HCT116 (cell line): Measurements from ENCODE around the gene IRF3. TPM values are rescaled to one million over a fixed set of nuclear protein-coding genes. Genes with fewer than 3 reads are reported as not detected.

ENCODE experiments used
- ATAC-seq: fragments of 200-7000 bp; cut with Tn5 transposase; 2 replicates; pipeline ENCODE4 v1.9.1; 2020; ENCODE audit warnings: mild to moderate bottlenecking, moderate library complexity
- BruUV-seq: library from RNA; stranded (reverse); fragments of 400-500 nt; replicated peaks from 2 replicates; lab custom pipeline; 2021; lab: Mats Ljungman, UMichigan
- CTCF ChIA-PET: fragments of 300-600 bp; sonication (Branson Sonifier 250); formaldehyde crosslinking; loops from one replicate; lab custom pipeline; 2021; ENCODE audit warnings: antibody characterized with exemption; lab: Charles Lee
- POLR2A ChIA-PET: fragments of 300-600, 350-600 bp; sonication (Branson Sonifier 250); formaldehyde crosslinking; loops from one replicate; lab custom pipeline; 2021; ENCODE audit warnings: antibody characterized with exemption; lab: Charles Lee
- RAD21 ChIA-PET, 2 experiments: fragments of 300-600 bp; sonication (Branson Sonifier 250); formaldehyde crosslinking; loops; one replicate each; lab custom pipeline; 2023; ENCODE audit warnings: low total read pairs in 2 of 2; ENCODE audit not compliant: uncharacterized antibody in 2 of 2, unreplicated experiment in 2 of 2, low non-redundant PET in 1 of 2; lab: Charles Lee
- DNase-seq: peaks from one replicate; pipeline ENCODE4 v3.0.0-alpha.2; 2010; ENCODE audit warnings: low read depth, low spot score
- H2AFZ ChIP-seq: fragments of 200-600 bp; shearing (Covaris generic), sonication (generic); 2 replicates; pipeline ENCODE4 v1.6.1; 2017; ENCODE audit warnings: low read depth, mixed run types, mixed read lengths, antibody characterized with exemption, low read length; ENCODE audit not compliant: poor library complexity, severe bottlenecking
- H3K27ac ChIP-seq: 2 replicates; pipeline ENCODE4 v1.5.1; 2012; ENCODE audit warnings: low read depth, low read length
- H3K27me3 ChIP-seq: fragments of 200-600 bp; sonication (generic); 2 replicates; pipeline ENCODE4 v1.6.1; 2016; ENCODE audit warnings: mixed run types, low read length, mixed read lengths; ENCODE audit not compliant: insufficient read depth
- H3K36me3 ChIP-seq, 2 experiments: fragments of 200-500 bp in 1 of 2; fragments of 200-600 bp in 1 of 2; sonication (Bioruptor generic) in 1 of 2; sonication (generic) in 1 of 2; 2 replicates each; pipeline versions ENCODE4 v1.5.1 to v1.6.1; 2014 to 2016; ENCODE audit warnings: low read length in 2 of 2, inconsistent platforms in 1 of 2, mixed read lengths in 1 of 2, mixed run types in 1 of 2; ENCODE audit not compliant: insufficient read depth in 2 of 2, control insufficient read depth in 1 of 2
- H3K4me1 ChIP-seq, 2 experiments: fragments of 200-600 bp in 1 of 2; sonication (generic) in 1 of 2; 2 replicates each; pipeline versions ENCODE4 v1.5.1 to v1.6.1; 2012 to 2017; ENCODE audit warnings: low read length in 2 of 2, inconsistent platforms in 1 of 2, mild to moderate bottlenecking in 1 of 2, mixed read lengths in 1 of 2, mixed run types in 1 of 2, moderate library complexity in 1 of 2; ENCODE audit not compliant: insufficient read depth in 2 of 2, control insufficient read depth in 1 of 2
- H3K4me2 ChIP-seq: fragments of 200-600 bp; sonication (generic); 2 replicates; pipeline ENCODE4 v1.6.1; 2017; ENCODE audit warnings: mixed run types, low read length, mixed read lengths
- H3K4me3 ChIP-seq, 2 experiments: fragments of 200-600 bp in 1 of 2; sonication (generic) in 1 of 2; replicated peaks in 1 of 2; 2 replicates each; pipeline ENCODE4 v1.5.1; 2011 to 2016; ENCODE audit warnings: low read length in 2 of 2, control low read depth in 1 of 2, low read depth in 1 of 2, mild to moderate bottlenecking in 1 of 2, mixed read lengths in 1 of 2, mixed run types in 1 of 2
- H3K79me2 ChIP-seq: fragments of 200-600 bp; sonication (generic); 2 replicates; pipeline ENCODE4 v1.6.1; 2017; ENCODE audit warnings: mild to moderate bottlenecking, mixed run types, low read length, moderate library complexity, mixed read lengths; ENCODE audit not compliant: insufficient read depth
- H3K9ac ChIP-seq: fragments of 200-600 bp; sonication (generic); 2 replicates; pipeline ENCODE4 v1.6.1; 2016; ENCODE audit warnings: low read length, mixed read lengths
- H3K9me2 ChIP-seq: fragments of 200-600 bp; sonication (generic), shearing (Covaris generic); 2 replicates; pipeline ENCODE4 v1.6.1; 2017; ENCODE audit warnings: mixed run types, mild to moderate bottlenecking, moderate library complexity; ENCODE audit not compliant: insufficient read depth
- H3K9me3 ChIP-seq, 2 experiments: fragments of 200-500 bp in 1 of 2; fragments of 200-600 bp in 1 of 2; sonication (Bioruptor generic) in 1 of 2; sonication (generic) in 1 of 2; 2 replicates each; pipeline ENCODE4 v1.6.1; 2014 to 2017; ENCODE audit warnings: low read length in 2 of 2, mixed read lengths in 2 of 2, inconsistent platforms in 1 of 2, low read depth in 1 of 2, mild to moderate bottlenecking in 1 of 2, mixed run types in 1 of 2, moderate library complexity in 1 of 2; ENCODE audit not compliant: control insufficient read depth in 1 of 2, insufficient read depth in 1 of 2
- H4K20me1 ChIP-seq: fragments of 200-600 bp; sonication (generic), shearing (Covaris generic); 2 replicates; pipeline ENCODE4 v1.6.1; 2017; ENCODE audit warnings: mixed run types, mild to moderate bottlenecking, moderate library complexity; ENCODE audit not compliant: insufficient read depth
- CBX3 ChIP-seq: IDR thresholded peaks from 2 replicates; pipeline ENCODE4 v1.6.1; 2012; ENCODE audit warnings: low read depth
- CEBPB ChIP-seq: IDR thresholded peaks from 2 replicates; pipeline ENCODE4 v1.6.1; 2012; ENCODE audit warnings: low read depth
- EGR1 ChIP-seq: IDR thresholded peaks from 2 replicates; pipeline ENCODE4 v1.6.1; 2012; ENCODE audit warnings: low read depth
- FOSL1 ChIP-seq: IDR thresholded peaks from 2 replicates; pipeline ENCODE4 v1.6.1; 2012; ENCODE audit warnings: low read depth
- POLR2A ChIP-seq: IDR thresholded peaks from 2 replicates; pipeline ENCODE4 v1.7.0; 2011; ENCODE audit warnings: borderline replicate concordance; ENCODE audit not compliant: insufficient read depth, insufficient read length; ENCODE audit errors: extremely low read depth
- POLR2AphosphoS5 ChIP-seq: IDR thresholded peaks from 2 replicates; pipeline ENCODE4 v1.6.1; 2011; ENCODE audit warnings: mild to moderate bottlenecking, low read depth, low read length, moderate library complexity
- RAD21 ChIP-seq: IDR thresholded peaks from 2 replicates; pipeline ENCODE4 v1.6.1; 2012; ENCODE audit warnings: low read depth, mild to moderate bottlenecking
- ZBTB33 ChIP-seq: IDR thresholded peaks from 2 replicates; pipeline ENCODE4 v1.6.1; 2011; ENCODE audit warnings: mild to moderate bottlenecking, low read length, moderate library complexity; ENCODE audit not compliant: insufficient replicate concordance; ENCODE audit errors: extremely low read depth
- ZFX ChIP-seq: fragments of 450-650 bp; IDR thresholded peaks from 2 replicates; pipeline ENCODE4 v1.6.1; 2017
- ZNF274 ChIP-seq: fragments of 200-500 bp; sonication (Bioruptor generic); IDR thresholded peaks from 2 replicates; pipeline ENCODE4 v1.6.1; 2014; ENCODE audit warnings: mild to moderate bottlenecking, low read depth, low read length, inconsistent platforms
- intact Hi-C: fragments of 100-400 bp; cut with micrococcal nuclease; formaldehyde crosslinking; loops from 2 replicates; pipeline ENCODE4 v1.10.0; 2022
- total RNA-seq: library from RNA; stranded (reverse); gene quantifications from one replicate; pipeline ENCODE4 v1.2.1, GENCODE V29; 2021; ENCODE audit not compliant: unreplicated experiment
- TF ChIP-seq, protein P1 (sequence below): IDR thresholded peaks from 2 replicates; pipeline ENCODE4 v1.6.1; 2012; ENCODE audit warnings: low read depth

Gene IRF3
- total RNA-seq, 1 experiment from 2014 or later = 129 TPM

DNA sequence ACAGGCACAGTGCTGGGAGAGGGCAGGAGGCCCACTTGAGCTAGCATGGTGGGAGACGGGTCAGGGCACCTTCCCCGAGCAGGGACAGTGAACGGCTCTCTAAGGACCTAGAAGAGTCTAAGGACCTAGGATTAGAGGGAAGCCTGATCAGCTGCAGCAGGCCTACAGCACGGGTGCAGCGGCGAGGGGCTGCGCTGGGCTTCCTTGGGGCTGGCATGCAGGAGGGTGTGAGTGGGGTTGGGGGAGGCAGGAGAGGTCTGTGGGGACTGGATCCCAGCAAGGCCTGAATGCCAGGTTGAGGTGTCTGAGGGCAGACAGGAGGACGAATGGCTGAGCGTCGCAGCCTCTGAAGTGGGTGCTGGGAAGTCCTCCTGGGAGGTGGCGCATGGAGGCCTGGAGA is 20.1 kb downstream of the IRF3 start:
- Histone ChIP-seq H4K20me1 (no peaks in the 10 kb centered on the region), H3K36me3 (peaks cover 23 to 25% of the 10 kb centered on the region in 2 experiments; a peak in 3 of 4 replicates), H3K27ac (no peak overlapping the region), H3K9me3 (no peaks in the 10 kb centered on the region), H3K4me2 (no peak overlapping the region), H3K27me3 (no peaks in the 10 kb centered on the region), H3K9ac (no peak overlapping the region), H3K79me2 (peaks cover 80% of the 10 kb centered on the region)
- DNase-seq = no peak
- POLR2A ChIA-PET = interaction anchor here (1.6 kb wide), 1 partner anchor 31 kb away, joined by 3 read pairs; no protein-coding TSS in a partner anchor
- CTCF ChIA-PET = no interaction called here
- RAD21 ChIA-PET = no interaction called here
- BruUV-seq = no TSS peak
- intact Hi-C loops = no loop called here
- no peak for TF ChIP-seq FOSL1
- TF ChIP-seq ZBTB33 = no peak
- TF ChIP-seq ZFX = no peak
- no peak for TF ChIP-seq POLR2AphosphoS5
- no peak for TF ChIP-seq RAD21
- TF ChIP-seq POLR2A = no peak
- no peak for TF ChIP-seq EGR1
- TF ChIP-seq CBX3 = no peak
- TF ChIP-seq CEBPB = no peak
- TF ChIP-seq, protein P1, sequence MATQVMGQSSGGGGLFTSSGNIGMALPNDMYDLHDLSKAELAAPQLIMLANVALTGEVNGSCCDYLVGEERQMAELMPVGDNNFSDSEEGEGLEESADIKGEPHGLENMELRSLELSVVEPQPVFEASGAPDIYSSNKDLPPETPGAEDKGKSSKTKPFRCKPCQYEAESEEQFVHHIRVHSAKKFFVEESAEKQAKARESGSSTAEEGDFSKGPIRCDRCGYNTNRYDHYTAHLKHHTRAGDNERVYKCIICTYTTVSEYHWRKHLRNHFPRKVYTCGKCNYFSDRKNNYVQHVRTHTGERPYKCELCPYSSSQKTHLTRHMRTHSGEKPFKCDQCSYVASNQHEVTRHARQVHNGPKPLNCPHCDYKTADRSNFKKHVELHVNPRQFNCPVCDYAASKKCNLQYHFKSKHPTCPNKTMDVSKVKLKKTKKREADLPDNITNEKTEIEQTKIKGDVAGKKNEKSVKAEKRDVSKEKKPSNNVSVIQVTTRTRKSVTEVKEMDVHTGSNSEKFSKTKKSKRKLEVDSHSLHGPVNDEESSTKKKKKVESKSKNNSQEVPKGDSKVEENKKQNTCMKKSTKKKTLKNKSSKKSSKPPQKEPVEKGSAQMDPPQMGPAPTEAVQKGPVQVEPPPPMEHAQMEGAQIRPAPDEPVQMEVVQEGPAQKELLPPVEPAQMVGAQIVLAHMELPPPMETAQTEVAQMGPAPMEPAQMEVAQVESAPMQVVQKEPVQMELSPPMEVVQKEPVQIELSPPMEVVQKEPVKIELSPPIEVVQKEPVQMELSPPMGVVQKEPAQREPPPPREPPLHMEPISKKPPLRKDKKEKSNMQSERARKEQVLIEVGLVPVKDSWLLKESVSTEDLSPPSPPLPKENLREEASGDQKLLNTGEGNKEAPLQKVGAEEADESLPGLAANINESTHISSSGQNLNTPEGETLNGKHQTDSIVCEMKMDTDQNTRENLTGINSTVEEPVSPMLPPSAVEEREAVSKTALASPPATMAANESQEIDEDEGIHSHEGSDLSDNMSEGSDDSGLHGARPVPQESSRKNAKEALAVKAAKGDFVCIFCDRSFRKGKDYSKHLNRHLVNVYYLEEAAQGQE = no peak
- no peak for TF ChIP-seq ZNF274
- TF ChIP-seq, all 23 proteins: peak for 0
- H2AFZ ChIP-seq = no peak overlapping the region
- H3K4me3 ChIP-seq = no peak overlapping the region
- peaks cover 6 to 15% of the 10 kb centered on the region in 2 experiments for H3K4me1 ChIP-seq
- no peak for ATAC-seq
- no peaks in the 10 kb centered on the region for H3K9me2 ChIP-seq
